ENCODE results near the gene COL24A1.

DNA sequence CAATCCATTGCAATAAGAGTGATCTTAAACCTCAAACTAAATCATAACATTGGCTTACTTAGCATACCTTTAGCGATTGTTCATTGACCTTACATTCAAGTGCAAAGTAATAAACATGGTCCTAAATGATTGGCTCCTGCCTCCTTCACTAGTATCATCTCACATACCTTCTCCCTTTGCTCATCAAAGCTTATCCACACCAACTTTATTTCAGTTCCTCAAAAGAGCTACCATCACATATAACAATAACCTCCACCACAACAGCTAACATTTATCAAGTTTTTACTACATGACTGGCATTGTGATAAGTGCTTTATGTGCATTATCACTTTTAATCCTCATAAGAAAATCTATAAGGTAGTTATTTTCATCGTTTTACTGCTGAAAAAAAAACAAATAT, 198.8 kb downstream of the COL24A1 start:
- TF ChIP-seq EZH2 (IDR thresholded peaks at IDR 0.05) (no peak), POLR2AphosphoS5 (IDR thresholded peaks at IDR 0.05; ENCODE audit: borderline replicate concordance, low read depth, low read length) (no peak)
